GM21381 (cell line): ENCODE data around the gene DCAF12L1.

Source experiments
- ATAC-seq: cut with Tn5 transposase; IDR thresholded peaks from one replicate; pipeline ENCODE4 v1.9.1; 2021; ENCODE audit warnings: mild to moderate bottlenecking, moderate library complexity; ENCODE audit not compliant: unreplicated experiment

The DCAF12L1 gene

GRCh38 chrX:126552313-126553022 is at the start of gene DCAF12L1:
DCAF12L1 (minus strand) TSS chrX:126552814; CDS start chrX:126552608, 206 bp downstream.
- ATAC-seq = no peak

GRCh38 chrX:126580877-126581276 is 28.3 kb upstream of the DCAF12L1 start:
- no peak for ATAC-seq

GRCh38 chrX:126575911-126576310 is 23.3 kb upstream of the DCAF12L1 start:
- no peak for ATAC-seq

- no peak for ATAC-seq
Observed at GRCh38 chrX:126557151-126557550, 4.5 kb upstream of the DCAF12L1 start.

GRCh38 chrX:126551725-126552312 is 795 bp downstream of the DCAF12L1 start:
- no peak for ATAC-seq

GRCh38 chrX:126551306-126551705 is 1.3 kb downstream of the DCAF12L1 start:
- no peak for ATAC-seq

- no peak for ATAC-seq
Observed at GRCh38 chrX:126550816-126551215, 1.8 kb downstream of the DCAF12L1 start.

- no peak for ATAC-seq
Observed at GRCh38 chrX:126509923-126510322, 42.7 kb downstream of the DCAF12L1 start.
